B cell (primary cell): Measurements from ENCODE around the gene TMC2. TPM values are rescaled to one million over a fixed set of nuclear protein-coding genes. Genes with fewer than 3 reads are reported as not detected.

Experiments
- ATAC-seq: fragments of 200-7000 bp; cut with Tn5 transposase; one replicate; pipeline ENCODE4 v1.10.0; 2021; ENCODE audit warnings: low read depth, mild to moderate bottlenecking, moderate number of reproducible peaks, moderate library complexity
- CTCF ChIA-PET: fragments of 350-600 bp; sonication (Branson Sonifier 250); formaldehyde crosslinking; loops from one replicate; lab custom pipeline; 2021; ENCODE audit warnings: antibody characterized with exemption, inconsistent platforms; lab: Charles Lee
- POLR2A ChIA-PET: fragments of 350-600 bp; sonication (Branson Sonifier 250); formaldehyde crosslinking; loops from one replicate; lab custom pipeline; 2021; ENCODE audit warnings: antibody characterized with exemption; lab: Charles Lee
- DNase-seq: peaks from one replicate; pipeline ENCODE4 v3.0.0; 2013
- H2AFZ ChIP-seq: 2 replicates; pipeline ENCODE4 v1.6.1; 2012; ENCODE audit warnings: mild to moderate bottlenecking, low read depth, low read length; ENCODE audit not compliant: insufficient read depth, poor library complexity, severe bottlenecking
- H3K27ac ChIP-seq, 2 donors: 1 replicate in 1 of 2; 2 replicates in 1 of 2; pipeline ENCODE4 v1.5.1; 2012 to 2013; ENCODE audit warnings: low read length in 2 of 2, mild to moderate bottlenecking in 2 of 2, moderate library complexity in 1 of 2
- H3K27me3 ChIP-seq, 4 experiments: fragments of 200-600 bp in 1 of 4; sonication (generic) in 1 of 4; replicated peaks in 1 of 4; 1 replicate in 2 of 4; 2 replicates in 2 of 4; pipeline versions ENCODE4 v1.6.1 to v1.7.0; 2013 to 2016; ENCODE audit warnings: low read length in 3 of 4, mild to moderate bottlenecking in 2 of 4, mixed read lengths in 1 of 4, moderate library complexity in 1 of 4; ENCODE audit not compliant: insufficient read depth in 4 of 4, control insufficient read depth in 3 of 4; ENCODE audit errors: control extremely low read depth in 1 of 4
- H3K36me3 ChIP-seq, 2 experiments: replicated peaks in 1 of 2; 1 replicate in 1 of 2; 2 replicates in 1 of 2; pipeline versions ENCODE4 v1.6.1 to v1.7.1; 2013; ENCODE audit warnings: low read length in 1 of 2; ENCODE audit not compliant: insufficient read depth in 2 of 2, control insufficient read depth in 1 of 2; ENCODE audit errors: control extremely low read depth in 1 of 2, extremely low read depth in 1 of 2
- H3K4me1 ChIP-seq, 2 donors: fragments of 200-600 bp in 1 of 2; sonication (generic) in 1 of 2; 1 replicate in 1 of 2; 2 replicates in 1 of 2; pipeline versions ENCODE4 v1.5.1 to v1.6.1; 2013 to 2017; ENCODE audit warnings: low read length in 2 of 2; ENCODE audit not compliant: control insufficient read depth in 2 of 2, insufficient read depth in 2 of 2
- H3K4me2 ChIP-seq: replicated peaks from 2 replicates; pipeline ENCODE3; 2012; ENCODE audit warnings: mild to moderate bottlenecking, low read depth, low read length; ENCODE audit not compliant: poor library complexity, severe bottlenecking
- H3K4me3 ChIP-seq, 5 experiments: fragments of 200-600 bp in 1 of 5; sonication (generic) in 1 of 5; 1 replicate in 3 of 5; 2 replicates in 2 of 5; pipeline versions ENCODE4 v1.5.1 to v1.7.0; 2011 to 2016; ENCODE audit warnings: low read length in 4 of 5, mild to moderate bottlenecking in 4 of 5, low read depth in 2 of 5, control low read depth in 1 of 5, moderate library complexity in 1 of 5; ENCODE audit not compliant: insufficient read depth in 1 of 5; ENCODE audit errors: control extremely low read depth in 1 of 5, extremely low read depth in 1 of 5
- H3K79me2 ChIP-seq: fragments of 200-600 bp; sonication (generic); one replicate; pipeline ENCODE4 v1.6.0; 2016; ENCODE audit warnings: low read length; ENCODE audit not compliant: control insufficient read depth, insufficient read depth
- H3K9ac ChIP-seq: fragments of 200-600 bp; sonication (generic); 2 replicates; pipeline ENCODE4 v1.6.1; 2017; ENCODE audit warnings: mild to moderate bottlenecking, low read length, moderate library complexity
- H3K9me3 ChIP-seq, 3 donors: one replicate each; pipeline versions ENCODE4 v1.6.1 to v1.7.1; 2013; ENCODE audit warnings: low read length in 2 of 3; ENCODE audit not compliant: control insufficient read depth in 2 of 3, insufficient read depth in 1 of 3; ENCODE audit errors: control extremely low read depth in 1 of 3
- H4K20me1 ChIP-seq: 2 replicates; pipeline ENCODE4 v1.6.0; 2012; ENCODE audit warnings: mild to moderate bottlenecking, low read length; ENCODE audit not compliant: insufficient read depth, control insufficient read depth, poor library complexity, severe bottlenecking
- H3K27ac Mint-ChIP-seq: one replicate; pipeline ENCODE4 v1.8.0; 2021; ENCODE audit warnings: mixed read lengths
- H3K27me3 Mint-ChIP-seq: one replicate; pipeline ENCODE4 v1.8.0; 2021; ENCODE audit warnings: mixed read lengths
- H3K4me1 Mint-ChIP-seq: one replicate; pipeline ENCODE4 v1.8.0; 2021; ENCODE audit warnings: mixed read lengths
- H3K4me3 Mint-ChIP-seq: one replicate; pipeline ENCODE4 v1.8.0; 2021; ENCODE audit warnings: mixed read lengths
- H3K9me3 Mint-ChIP-seq: one replicate; pipeline ENCODE4 v1.8.0; 2022; ENCODE audit warnings: mixed read lengths; ENCODE audit not compliant: insufficient read depth
- CTCF ChIP-seq: fragments of 200-600 bp; IDR thresholded peaks from one replicate; pipeline ENCODE4 v1.8.0; 2022; ENCODE audit warnings: antibody characterized with exemption, mild to moderate bottlenecking
- EZH2 ChIP-seq: IDR thresholded peaks from 2 replicates; pipeline ENCODE4 v1.6.1; 2012; ENCODE audit warnings: borderline replicate concordance, low read depth, mild to moderate bottlenecking, moderate library complexity, low read length; ENCODE audit not compliant: insufficient read depth, poor library complexity, severe bottlenecking
- WGBS: methylation state at CpG from one replicate; pipeline ENCODE4 v1.1.5; 2013; ENCODE audit warnings: missing lambda C conversion rate; ENCODE audit not compliant: insufficient coverage; 5-methylcytosine and 5-hydroxymethylcytosine counted together
- intact Hi-C: fragments of 100-400 bp; cut with micrococcal nuclease; formaldehyde crosslinking; loops from one replicate; pipeline ENCODE4 v1.10.0; 2022
- polyA plus RNA-seq: library from polyadenylated mRNA; depleted of rRNA; stranded (reverse); fragments of >200 nt; gene quantifications from 2 replicates; pipeline ENCODE4 v1.2.3, GENCODE V29; 2012
- total RNA-seq, 2 donors: library from RNA; stranded (reverse); fragments of 120-200 nt in 1 of 2; gene quantifications; 1 replicate in 1 of 2; 2 replicates in 1 of 2; pipeline versions ENCODE4 v1.2.3 to v1.2.4, GENCODE V29; 2013 to 2022

TMC2 gene
- total and polyA plus RNA-seq, 2 donors (not counting 1 experiment from before 2014, with no cell fraction given) = not detected

GRCh38 chr20:2538931-2539720 is 2.8 kb downstream of the TMC2 start:
- Mint-ChIP-seq H3K27me3 (peaks cover 51% of the 10 kb centered on the region), H3K9me3 (no peaks in the 10 kb centered on the region), H3K4me3 (no peak overlapping the region), H3K27ac (no peak overlapping the region), H3K4me1 (no peaks in the 10 kb centered on the region)
- TF ChIP-seq CTCF (no peak), EZH2 (no peak)
- Histone ChIP-seq H3K27ac (no peak overlapping the region), H3K79me2 (no peaks in the 10 kb centered on the region), H4K20me1 (no peaks in the 10 kb centered on the region), H3K4me3 (no peak overlapping the region), H3K4me2 (no peak overlapping the region), H3K4me1 (no peaks in the 10 kb centered on the region), H3K9ac (no peak overlapping the region), H3K27me3 (peaks cover 0 to 19% (median 2%) of the 10 kb centered on the region in 4 experiments), H2AFZ (no peak overlapping the region), H3K9me3 (no peaks in the 10 kb centered on the region), H3K36me3 (no peaks in the 10 kb centered on the region)
- CTCF ChIA-PET = interaction anchor here (0.9 kb wide), 1 partner anchor 17 kb away, joined by 3 read pairs; no protein-coding TSS in a partner anchor
- DNase-seq = no peak
- POLR2A ChIA-PET = no interaction called here
- 86% methylated on average over 6 of the region's 8 CpGs for WGBS
- no peak for ATAC-seq
- intact Hi-C loops = no loop called here

GRCh38 chr20:2541940-2542339 is 5.6 kb downstream of the TMC2 start:
- no CpG with 5 or more reads among the region's 2 CpGs for WGBS
- H3K4me3 Mint-ChIP-seq = no peak overlapping the region
- DNase-seq = no peak
- H3K9me3 ChIP-seq = peaks cover 0 to 1% (median 0%) of the 10 kb centered on the region in 3 donors
- H2AFZ ChIP-seq = no peak overlapping the region
- no peaks in the 10 kb centered on the region for H3K4me1 Mint-ChIP-seq
- H3K79me2 ChIP-seq = no peaks in the 10 kb centered on the region
- no peaks in the 10 kb centered on the region for H3K36me3 ChIP-seq
- H3K27ac ChIP-seq = no peak overlapping the region
- no peak overlapping the region for H3K4me2 ChIP-seq
- CTCF ChIA-PET = no interaction called here
- no peak overlapping the region for H3K4me3 ChIP-seq
- intact Hi-C loops = no loop called here
- peaks cover 54% of the 10 kb centered on the region for H3K27me3 Mint-ChIP-seq
- H3K4me1 ChIP-seq = no peaks in the 10 kb centered on the region
- ATAC-seq = no peak
- H3K9me3 Mint-ChIP-seq = no peaks in the 10 kb centered on the region
- H3K9ac ChIP-seq = no peak overlapping the region
- POLR2A ChIA-PET = interaction anchor here (0.7 kb wide), 1 partner anchor 132 kb away, joined by 3 read pairs; no protein-coding TSS in a partner anchor
- H4K20me1 ChIP-seq = no peaks in the 10 kb centered on the region
- no peak for TF ChIP-seq CTCF
- TF ChIP-seq EZH2 = no peak
- H3K27me3 ChIP-seq = peaks cover 0 to 13% (median 3%) of the 10 kb centered on the region in 4 experiments
- H3K27ac Mint-ChIP-seq = no peak overlapping the region
